Activated T-cell treated with anti-CD3 and anti-CD28 coated beads, Interleukin-2, amount 50 U/mL, for 72 hours (primary cell): Measurements from ENCODE around the gene CSNK2A3. TPM values are rescaled to one million over a fixed set of nuclear protein-coding genes. Genes with fewer than 3 reads are reported as not detected.

Source experiments
- ATAC-seq, 2 donors: fragments of 150-1000 bp; cut with Tn5 transposase; replicated peaks in 1 of 2; 2 replicates each; pipeline ENCODE4 v1.10.0; 2021; ENCODE audit warnings: moderate library complexity in 2 of 2, mild to moderate bottlenecking in 1 of 2
- DNase-seq, 2 donors: peaks; one replicate each; pipeline ENCODE4 v3.0.0; 2021 to 2022; ENCODE audit warnings: mixed read lengths in 1 of 2
- H3K27ac Mint-ChIP-seq: one replicate; pipeline ENCODE4 v1.8.0; 2022; ENCODE audit warnings: mild to moderate bottlenecking, moderate library complexity, mixed read lengths
- H3K27me3 Mint-ChIP-seq: one replicate; pipeline ENCODE4 v1.8.0; 2022; ENCODE audit warnings: low read depth, mixed read lengths
- H3K36me3 Mint-ChIP-seq, 2 donors: one replicate each; pipeline ENCODE4 v1.8.0; 2022; ENCODE audit warnings: mixed read lengths in 2 of 2, mild to moderate bottlenecking in 1 of 2; ENCODE audit not compliant: insufficient read depth in 2 of 2
- H3K4me1 Mint-ChIP-seq: one replicate; pipeline ENCODE4 v1.8.0; 2022; ENCODE audit warnings: low read depth, mixed read lengths
- H3K4me3 Mint-ChIP-seq, 2 donors: one replicate each; pipeline ENCODE4 v1.8.0; 2022; ENCODE audit warnings: mild to moderate bottlenecking in 2 of 2, mixed read lengths in 2 of 2, moderate library complexity in 2 of 2
- H3K9me3 Mint-ChIP-seq, 2 donors: one replicate each; pipeline ENCODE4 v1.8.0; 2022; ENCODE audit warnings: mixed read lengths in 2 of 2
- total RNA-seq, 2 donors: library from RNA; stranded (reverse); gene quantifications; one replicate each; pipeline ENCODE4 v1.2.3, GENCODE V29; 2022

The CSNK2A3 gene
- total RNA-seq, 2 donors from 2014 or later: 0.29 to 1.3 TPM

DNA sequence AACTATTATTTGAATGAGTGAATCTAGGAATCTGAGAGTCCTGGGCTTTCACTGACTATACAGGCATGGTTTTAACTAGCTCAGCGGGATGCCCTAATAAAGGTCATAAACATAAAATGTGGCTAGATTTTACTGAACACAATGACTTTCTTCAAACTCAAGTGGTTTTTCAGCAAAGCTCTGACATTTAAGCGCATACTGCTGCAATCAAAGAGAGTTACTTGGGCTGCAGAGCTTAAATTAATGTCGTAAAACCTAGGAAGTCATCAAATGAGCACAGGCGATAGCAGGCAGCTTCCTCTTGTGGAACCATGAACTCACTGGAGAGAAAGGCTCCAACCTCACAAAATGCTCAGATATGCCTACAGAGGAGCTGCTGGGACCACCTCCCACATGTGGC is 6.7 kb downstream of the CSNK2A3 start:
- H3K4me3 Mint-ChIP-seq: no peak overlapping the region
- H3K36me3 Mint-ChIP-seq: no peaks in the 10 kb centered on the region
- no peaks in the 10 kb centered on the region for H3K9me3 Mint-ChIP-seq
- H3K4me1 Mint-ChIP-seq: peaks cover 6% of the 10 kb centered on the region
- no peak for ATAC-seq
- no peak overlapping the region for H3K27ac Mint-ChIP-seq
- H3K27me3 Mint-ChIP-seq: no peaks in the 10 kb centered on the region
- no peak for DNase-seq

DNA sequence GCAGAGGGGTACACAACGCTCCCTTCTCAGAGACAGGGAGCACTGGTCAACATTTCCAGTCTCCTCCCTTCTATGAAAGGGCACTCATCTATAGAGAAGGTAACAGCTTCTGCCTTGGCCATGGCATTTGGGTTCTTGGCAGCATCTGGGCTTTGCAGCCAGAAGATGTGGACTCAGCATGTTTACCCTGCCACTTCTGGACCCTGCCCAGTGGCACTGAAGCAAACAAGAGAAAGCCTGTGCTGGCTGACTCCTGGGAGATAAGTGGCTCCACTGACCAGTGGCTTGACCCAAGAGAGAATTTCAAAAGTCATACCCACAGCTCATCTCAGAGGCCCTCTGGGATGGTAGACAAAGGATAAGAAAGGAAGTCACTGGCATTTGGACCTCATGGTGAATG is 8.0 kb downstream of the CSNK2A3 start:
- Mint-ChIP-seq H3K36me3 (no peaks in the 10 kb centered on the region), H3K27me3 (no peaks in the 10 kb centered on the region), H3K9me3 (no peaks in the 10 kb centered on the region), H3K4me3 (no peak overlapping the region), H3K27ac (no peak overlapping the region), H3K4me1 (peaks cover 6% of the 10 kb centered on the region)
- ATAC-seq (no peak), DNase-seq (no peak)

DNA sequence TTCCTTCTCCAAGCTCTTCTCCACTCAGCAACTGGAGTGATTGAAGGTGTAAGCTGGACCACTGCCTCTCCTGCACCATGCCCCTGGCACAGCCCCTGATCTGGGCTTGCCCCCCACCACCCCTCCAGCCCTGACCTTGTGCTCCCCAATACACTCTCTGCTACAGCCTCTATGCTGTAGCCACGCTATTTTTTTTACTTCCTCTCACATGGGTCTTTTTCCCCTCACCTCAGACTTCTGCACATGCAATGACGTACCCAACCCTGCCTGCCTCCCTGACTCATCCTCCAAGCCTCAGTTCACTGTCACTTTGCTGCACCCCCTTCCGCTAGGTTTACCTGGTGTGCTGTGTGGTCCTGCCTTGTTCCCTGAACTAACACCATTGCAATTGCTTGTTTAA is 9.0 kb downstream of the CSNK2A3 start:
- H3K36me3 Mint-ChIP-seq: no peaks in the 10 kb centered on the region
- H3K27me3 Mint-ChIP-seq: no peaks in the 10 kb centered on the region

GRCh38 chr11:11338304-11338703 is 14.7 kb downstream of the CSNK2A3 start:
- peaks cover 8% of the 10 kb centered on the region for H3K27me3 Mint-ChIP-seq
- H3K9me3 Mint-ChIP-seq: no peaks in the 10 kb centered on the region
- H3K4me1 Mint-ChIP-seq: no peaks in the 10 kb centered on the region
- H3K36me3 Mint-ChIP-seq: no peaks in the 10 kb centered on the region
- no peak for DNase-seq
- H3K27ac Mint-ChIP-seq: no peak overlapping the region
- H3K4me3 Mint-ChIP-seq: no peak overlapping the region
- ATAC-seq: no peak

More for the DNA sequence above, 9.0 kb downstream of the CSNK2A3 start:
- H3K4me1 Mint-ChIP-seq: peaks cover 6% of the 10 kb centered on the region
- peak; percentile 51 to 70 for ATAC-seq
- H3K4me3 Mint-ChIP-seq: no peak overlapping the region
- DNase-seq: peak; percentile 7 to 8
- H3K27ac Mint-ChIP-seq: no peak overlapping the region
- no peaks in the 10 kb centered on the region for H3K9me3 Mint-ChIP-seq

- ATAC-seq: no peak
- no peak overlapping the region for H3K4me3 Mint-ChIP-seq
These were observed 16.4 kb downstream of the CSNK2A3 start for GRCh38 chr11:11336664-11337063.

DNA sequence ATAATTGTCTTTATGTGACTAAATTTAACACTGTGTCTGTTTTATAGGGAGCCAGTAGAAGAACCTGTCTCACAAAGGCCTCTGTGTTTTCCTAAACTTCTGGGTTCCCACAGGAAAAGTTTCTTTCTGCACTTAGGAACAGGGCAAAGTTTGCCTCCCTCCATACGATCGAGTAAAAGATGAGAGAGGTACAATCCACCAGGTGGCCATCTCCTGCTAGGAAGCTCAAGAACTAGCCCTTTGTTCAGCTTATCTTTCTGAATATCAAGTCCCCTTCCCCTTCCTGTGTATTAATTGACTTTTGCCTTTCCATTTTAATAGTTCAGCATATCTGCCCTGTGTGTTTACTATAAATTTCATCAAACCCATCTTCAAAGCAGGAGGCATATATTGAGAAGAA is 18.0 kb downstream of the CSNK2A3 start:
- Mint-ChIP-seq H3K36me3 (no peaks in the 10 kb centered on the region), H3K4me1 (no peaks in the 10 kb centered on the region), H3K4me3 (no peak overlapping the region), H3K27ac (no peak overlapping the region), H3K9me3 (no peaks in the 10 kb centered on the region), H3K27me3 (peaks cover 8% of the 10 kb centered on the region)
- DNase-seq (no peak), ATAC-seq (no peak)

More at GRCh38 chr11:11336664-11337063, 16.4 kb downstream of the CSNK2A3 start:
- H3K9me3 Mint-ChIP-seq: no peaks in the 10 kb centered on the region
- no peak for DNase-seq
- peaks cover 8% of the 10 kb centered on the region for H3K27me3 Mint-ChIP-seq
- H3K4me1 Mint-ChIP-seq: no peaks in the 10 kb centered on the region
- no peaks in the 10 kb centered on the region for H3K36me3 Mint-ChIP-seq
- H3K27ac Mint-ChIP-seq: no peak overlapping the region

DNA sequence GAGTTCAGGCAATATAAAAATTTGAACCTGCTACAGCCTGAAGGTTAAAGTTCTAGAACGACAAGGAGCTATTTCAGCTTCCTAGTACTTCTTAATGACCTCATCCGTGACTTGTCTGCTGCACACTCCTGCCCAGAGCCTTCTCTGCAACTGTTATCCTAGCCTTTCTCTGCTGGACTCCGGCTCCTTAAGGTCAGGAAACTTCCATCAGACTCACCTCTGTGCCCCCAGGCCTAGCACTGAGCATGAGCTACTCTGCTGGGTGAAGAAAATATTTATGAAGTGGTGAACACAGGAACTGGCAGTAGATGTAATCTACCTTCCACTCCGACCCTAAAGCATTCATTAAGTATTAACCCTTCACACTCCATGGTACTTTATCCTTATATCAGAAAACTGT is 18.4 kb downstream of the CSNK2A3 start:
- peaks cover 8% of the 10 kb centered on the region for H3K27me3 Mint-ChIP-seq
- ATAC-seq (no peak), DNase-seq (no peak)
- H3K36me3 Mint-ChIP-seq: no peaks in the 10 kb centered on the region
- H3K4me3 Mint-ChIP-seq: no peak overlapping the region
- no peaks in the 10 kb centered on the region for H3K9me3 Mint-ChIP-seq
- no peak overlapping the region for H3K27ac Mint-ChIP-seq
- H3K4me1 Mint-ChIP-seq: no peaks in the 10 kb centered on the region

GRCh38 chr11:11332141-11332710 is 20.8 kb downstream of the CSNK2A3 start:
- Mint-ChIP-seq H3K27me3 (peaks cover 3% of the 10 kb centered on the region), H3K4me3 (no peak overlapping the region), H3K4me1 (no peaks in the 10 kb centered on the region), H3K27ac (no peak overlapping the region), H3K36me3 (no peaks in the 10 kb centered on the region), H3K9me3 (no peaks in the 10 kb centered on the region)
- ATAC-seq (no peak), DNase-seq (no peak)

DNA sequence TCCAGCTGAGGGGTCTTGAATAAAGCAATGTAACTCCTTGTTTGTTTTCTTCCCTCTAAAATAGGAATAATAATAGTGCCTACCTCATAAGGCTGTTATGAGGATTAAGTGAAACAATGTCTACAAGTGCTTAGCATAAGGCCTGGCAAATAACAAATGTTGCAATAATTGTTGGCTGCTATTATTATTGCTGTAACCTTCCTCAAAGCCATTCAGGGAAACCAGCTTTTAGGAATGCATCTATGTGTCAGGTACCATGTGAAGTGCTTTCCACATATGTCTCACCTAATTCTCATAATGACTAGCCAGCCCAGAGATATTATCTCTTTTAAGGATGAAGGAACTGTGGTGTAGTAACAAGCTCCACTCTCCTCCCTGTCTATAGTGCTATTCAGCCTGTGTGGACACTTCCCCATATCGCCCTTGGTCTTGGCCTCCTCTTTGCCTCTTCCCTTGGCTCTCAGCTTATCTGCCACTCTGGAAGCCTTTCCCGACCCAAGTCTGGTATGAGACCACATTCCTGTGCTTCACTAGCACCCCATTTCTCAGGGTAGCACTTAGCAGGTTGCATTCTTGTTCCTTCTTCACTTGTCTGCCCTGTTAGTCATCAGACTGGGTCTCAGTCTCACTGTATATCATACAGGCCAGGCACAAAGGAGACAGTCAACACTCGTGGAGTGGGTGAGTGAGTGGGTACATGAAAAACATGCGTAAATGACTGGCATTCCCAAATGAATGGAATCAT is 23.8 kb downstream of the CSNK2A3 start:
- H3K27me3 Mint-ChIP-seq: no peaks in the 10 kb centered on the region
- no peaks in the 10 kb centered on the region for H3K4me1 Mint-ChIP-seq
- DNase-seq (no peak), ATAC-seq (no peak)
- no peak overlapping the region for H3K4me3 Mint-ChIP-seq
- no peaks in the 10 kb centered on the region for H3K9me3 Mint-ChIP-seq
- H3K27ac Mint-ChIP-seq: no peak overlapping the region
- H3K36me3 Mint-ChIP-seq: no peaks in the 10 kb centered on the region

DNA sequence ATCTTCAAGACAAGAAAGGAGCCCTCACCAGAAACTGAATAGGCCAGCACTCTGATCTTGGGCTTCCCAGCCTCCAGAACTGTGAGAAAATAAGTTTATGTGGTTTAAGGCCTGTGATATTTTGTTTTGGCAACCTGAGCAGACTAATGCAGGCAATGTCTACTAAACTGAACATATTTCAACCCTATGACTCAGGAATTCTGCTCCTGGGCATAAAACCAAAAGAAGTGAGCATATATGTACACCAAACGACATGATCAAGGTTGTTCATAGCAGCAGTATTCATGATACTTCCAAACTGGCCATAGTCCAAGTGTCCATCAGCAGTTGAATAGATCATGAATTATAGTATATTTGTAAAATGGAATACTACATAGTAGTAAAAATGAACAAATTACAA is 29.0 kb downstream of the CSNK2A3 start:
- Mint-ChIP-seq H3K36me3 (no peaks in the 10 kb centered on the region), H3K4me1 (no peaks in the 10 kb centered on the region), H3K27me3 (no peaks in the 10 kb centered on the region), H3K27ac (no peak overlapping the region), H3K4me3 (no peak overlapping the region), H3K9me3 (peaks cover 0 to 6% of the 10 kb centered on the region in 2 donors)
- ATAC-seq (no peak), DNase-seq (no peak)

DNA sequence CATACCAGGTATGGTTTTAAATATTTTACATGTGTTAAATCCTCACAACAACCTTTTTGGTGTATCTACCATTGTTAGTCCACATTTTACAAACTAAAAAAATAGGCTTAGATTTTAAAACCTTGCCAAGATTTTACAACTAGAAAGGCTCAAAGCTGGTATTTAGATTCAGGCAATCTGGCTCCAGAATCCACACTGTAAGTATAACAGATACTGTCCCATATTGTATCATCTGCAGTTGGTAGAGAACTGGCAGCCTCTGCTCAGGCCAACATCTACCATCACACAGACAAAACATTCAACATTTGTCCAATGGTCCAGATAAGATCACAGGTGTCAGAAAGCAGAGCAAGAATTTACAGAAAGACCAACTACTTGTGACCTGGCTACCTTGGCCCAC is 30.9 kb downstream of the CSNK2A3 start:
- ATAC-seq (no peak), DNase-seq (no peak)
- Mint-ChIP-seq H3K27ac (no peak overlapping the region), H3K4me3 (no peak overlapping the region), H3K27me3 (no peaks in the 10 kb centered on the region), H3K9me3 (peaks cover 0 to 6% of the 10 kb centered on the region in 2 donors), H3K36me3 (no peaks in the 10 kb centered on the region), H3K4me1 (no peaks in the 10 kb centered on the region)

GRCh38 chr11:11320825-11321224 is 32.2 kb downstream of the CSNK2A3 start:
- no peaks in the 10 kb centered on the region for H3K4me1 Mint-ChIP-seq
- ATAC-seq (no peak), DNase-seq (no peak)
- peaks cover 0 to 6% of the 10 kb centered on the region in 2 donors for H3K9me3 Mint-ChIP-seq
- H3K27me3 Mint-ChIP-seq: no peaks in the 10 kb centered on the region
- no peak overlapping the region for H3K27ac Mint-ChIP-seq
- no peaks in the 10 kb centered on the region for H3K36me3 Mint-ChIP-seq
- no peak overlapping the region for H3K4me3 Mint-ChIP-seq

DNA sequence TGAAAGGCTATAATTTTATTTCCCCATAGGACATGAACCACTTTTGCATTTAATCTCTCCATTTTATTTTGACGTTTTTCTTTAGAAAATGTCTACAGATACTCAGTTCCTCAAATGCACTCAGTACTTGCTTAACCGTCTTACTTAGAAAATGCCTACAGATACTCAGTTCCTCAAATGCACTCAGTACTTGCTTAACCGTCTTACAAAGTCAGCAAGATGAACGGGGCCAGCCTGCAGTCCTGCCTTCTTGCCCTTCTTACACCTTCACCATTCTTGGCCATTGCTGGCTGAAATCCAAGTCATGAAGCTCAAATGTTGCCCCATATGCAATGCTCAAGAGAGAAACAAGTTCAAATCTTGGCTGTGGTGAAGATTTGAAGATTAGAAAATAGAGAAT is 34.1 kb downstream of the CSNK2A3 start:
- Mint-ChIP-seq H3K4me1 (no peaks in the 10 kb centered on the region), H3K27ac (no peak overlapping the region), H3K27me3 (no peaks in the 10 kb centered on the region), H3K4me3 (no peak overlapping the region), H3K9me3 (peaks cover 0 to 6% of the 10 kb centered on the region in 2 donors), H3K36me3 (no peaks in the 10 kb centered on the region)
- DNase-seq: no peak
- no peak for ATAC-seq

DNA sequence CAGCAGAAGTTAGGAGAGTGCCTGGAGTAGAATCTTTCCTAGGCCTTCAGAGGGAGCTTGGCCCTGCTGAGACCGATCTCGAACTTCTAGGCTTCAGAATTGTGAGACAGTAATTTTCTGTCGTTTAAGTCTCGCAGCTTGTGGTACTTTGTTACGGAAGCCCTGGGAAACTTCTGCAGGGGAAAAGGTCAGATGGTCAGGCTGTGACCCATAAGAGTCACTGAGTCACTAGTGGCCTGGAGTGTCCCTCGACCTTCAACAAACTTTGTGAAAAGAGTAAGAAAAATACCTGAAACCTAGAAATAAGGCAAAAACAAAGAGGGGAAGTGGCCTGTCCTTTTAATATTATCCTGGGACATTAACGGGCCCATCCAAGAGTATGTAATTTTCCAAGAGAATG is 34.6 kb downstream of the CSNK2A3 start:
- Mint-ChIP-seq H3K27me3 (no peaks in the 10 kb centered on the region), H3K36me3 (no peaks in the 10 kb centered on the region), H3K4me3 (no peak overlapping the region), H3K4me1 (no peaks in the 10 kb centered on the region), H3K27ac (no peak overlapping the region), H3K9me3 (peaks cover 0 to 6% of the 10 kb centered on the region in 2 donors)
- ATAC-seq (no peak), DNase-seq (no peak)
